Lung (tissue), 12 donors: Measurements from ENCODE around the gene USP53. TPM values are rescaled to one million over a fixed set of nuclear protein-coding genes. Genes with fewer than 3 reads are reported as not detected.
"Not testable (repeated sequence)": the region's sequence is repeated elsewhere in the genome, so short reads cannot be mapped to it uniquely, and the experiment has no call there.

Experiments used
- ATAC-seq: fragments of 200-7000 bp; cut with Tn5 transposase; one replicate; pipeline ENCODE4 v1.9.1; 2020; ENCODE audit warnings: moderate number of reproducible peaks; ENCODE audit not compliant: insufficient read depth, low FRiP score
- DNase-seq, 3 donors: peaks; one replicate each; pipeline ENCODE4 v3.0.0-alpha.2; 2013 to 2017
- H3K27ac ChIP-seq, 2 donors: one replicate each; pipeline ENCODE4 v1.5.1; 2013; ENCODE audit warnings: mild to moderate bottlenecking in 2 of 2, moderate library complexity in 2 of 2, control low read depth in 1 of 2, inconsistent platforms in 1 of 2, low read depth in 1 of 2, low read length in 1 of 2
- H3K27me3 ChIP-seq, 3 donors: one replicate each; pipeline ENCODE4 v1.5.1; 2013; ENCODE audit warnings: low read length in 2 of 3; ENCODE audit not compliant: control insufficient read depth in 3 of 3, insufficient read depth in 3 of 3
- H3K36me3 ChIP-seq, 4 donors: one replicate each; pipeline ENCODE4 v1.5.1; 2013; ENCODE audit warnings: low read length in 4 of 4, mild to moderate bottlenecking in 1 of 4, moderate library complexity in 1 of 4; ENCODE audit not compliant: control insufficient read depth in 4 of 4, insufficient read depth in 4 of 4
- H3K4me1 ChIP-seq, 5 donors: one replicate each; pipeline ENCODE4 v1.5.1; 2013; ENCODE audit warnings: low read length in 5 of 5, mild to moderate bottlenecking in 2 of 5, moderate library complexity in 1 of 5; ENCODE audit not compliant: control insufficient read depth in 5 of 5, insufficient read depth in 5 of 5
- H3K4me3 ChIP-seq: one replicate; pipeline ENCODE4 v1.5.1; 2013; ENCODE audit warnings: mild to moderate bottlenecking, control low read depth, moderate library complexity
- H3K9ac ChIP-seq, 2 donors: one replicate each; pipeline ENCODE4 v1.5.1; 2013; ENCODE audit warnings: low read length in 2 of 2, control low read depth in 1 of 2; ENCODE audit not compliant: insufficient read depth in 1 of 2
- H3K9me3 ChIP-seq, 4 donors: one replicate each; pipeline ENCODE4 v1.5.1; 2013; ENCODE audit warnings: low read length in 3 of 4, mild to moderate bottlenecking in 1 of 4, moderate library complexity in 1 of 4; ENCODE audit not compliant: control insufficient read depth in 4 of 4, insufficient read depth in 3 of 4
- CTCF ChIP-seq: IDR thresholded peaks from 2 replicates; pipeline ENCODE4 v1.5.1; 2012; ENCODE audit warnings: mild to moderate bottlenecking; ENCODE audit errors: control extremely low read depth, extremely low read depth
- WGBS, 2 donors: extraction: QIAGEN DNeasy Blood & Tissue Kit; methylation state at CpG; one replicate each; pipeline ENCODE4 v1.1.7; 2013; 5-methylcytosine and 5-hydroxymethylcytosine counted together
- polyA plus RNA-seq, 2 donors: library from polyadenylated mRNA; stranded (reverse); fragments of 200-250 nt; gene quantifications; one replicate each; pipeline ENCODE4 v1.2.1, GENCODE V29; 2013
- total RNA-seq, 2 donors: library from RNA; depleted of rRNA in 1 of 2; stranded (reverse); fragments of >200 nt in 1 of 2; gene quantifications; one replicate each; pipeline ENCODE4 v1.2.1, GENCODE V29; 2014 to 2021
- donor health status: control.
- donor health status: control.
- donor health status: Bipolar disorder and iron deficiency.
- donor health status: healthy.
- donor health status: DM: yes; HTN: yes; CAD: no.

USP53 gene
- total and polyA plus RNA-seq, 4 donors = 13.0 to 54.6 (median 26.3) TPM

- TF ChIP-seq CTCF = no peak
- H3K9ac ChIP-seq = no peak overlapping the region
- no peaks in the 10 kb centered on the region for H3K27me3 ChIP-seq
- no peak overlapping the region for H3K4me3 ChIP-seq
- H3K4me1 ChIP-seq = no peaks in the 10 kb centered on the region
- whole genome bisulfite sequencing, 2 donors = 90 to 92% methylated on average over 7 of the region's 7 CpGs
- DNase-seq = no peak
- no peak for ATAC-seq
- H3K36me3 ChIP-seq = peaks cover 0 to 8% (median 0%) of the 10 kb centered on the region in 4 donors
- no peaks in the 10 kb centered on the region for H3K9me3 ChIP-seq
- H3K27ac ChIP-seq = peak overlapping the region in 1 of 2 donors; percentile 40
Observed at GRCh38 chr4:119172223-119172622, 40.3 kb upstream of the USP53 start.

GRCh38 chr4:119173729-119174361 lies 38.7 kb upstream of the USP53 start:
- H3K4me3 ChIP-seq, H3K27me3 ChIP-seq, ATAC-seq, H3K4me1 ChIP-seq, H3K9ac ChIP-seq, H3K27ac ChIP-seq, H3K9me3 ChIP-seq, H3K36me3 ChIP-seq, DNase-seq: not testable (repeated sequence)
- 93 to 95% methylated on average over 30 of the region's 30 CpGs for WGBS, 2 donors

- Histone ChIP-seq H3K4me3 (no peak overlapping the region), H3K9ac (no peak overlapping the region), H3K9me3 (no peaks in the 10 kb centered on the region), H3K27me3 (no peaks in the 10 kb centered on the region), H3K36me3 (no peaks in the 10 kb centered on the region), H3K4me1 (peaks cover 0 to 2% (median 0%) of the 10 kb centered on the region in 5 donors), H3K27ac (peak overlapping the region in 1 of 2 donors; percentile 33)
- ATAC-seq = no peak
- TF ChIP-seq CTCF = no peak
- WGBS, 2 donors = 74 to 97% methylated on average over 1 of the region's 1 CpG
- DNase-seq = no peak
Observed at GRCh38 chr4:119179011-119179410, 33.5 kb upstream of the USP53 start.

- no peak overlapping the region for H3K4me3 ChIP-seq
- H3K4me1 ChIP-seq = peaks cover 0 to 2% (median 0%) of the 10 kb centered on the region in 5 donors
- H3K27ac ChIP-seq = no peak overlapping the region
- no peak for DNase-seq
- no peaks in the 10 kb centered on the region for H3K9me3 ChIP-seq
- H3K36me3 ChIP-seq = peaks cover 0 to 2% (median 0%) of the 10 kb centered on the region in 4 donors
- no peak for ATAC-seq
- H3K9ac ChIP-seq = no peak overlapping the region
- no peak for TF ChIP-seq CTCF
- no peaks in the 10 kb centered on the region for H3K27me3 ChIP-seq
- 92 to 93% methylated on average over 2 of the region's 2 CpGs for WGBS, 2 donors
Observed at GRCh38 chr4:119184128-119184527, 28.4 kb upstream of the USP53 start.
